Measurements from ENCODE around the gene USP11.
"Not testable (repeated sequence)": the region's sequence is repeated elsewhere in the genome, so short reads cannot be mapped to it uniquely, and the experiment has no call there.

USP11 gene

DNA sequence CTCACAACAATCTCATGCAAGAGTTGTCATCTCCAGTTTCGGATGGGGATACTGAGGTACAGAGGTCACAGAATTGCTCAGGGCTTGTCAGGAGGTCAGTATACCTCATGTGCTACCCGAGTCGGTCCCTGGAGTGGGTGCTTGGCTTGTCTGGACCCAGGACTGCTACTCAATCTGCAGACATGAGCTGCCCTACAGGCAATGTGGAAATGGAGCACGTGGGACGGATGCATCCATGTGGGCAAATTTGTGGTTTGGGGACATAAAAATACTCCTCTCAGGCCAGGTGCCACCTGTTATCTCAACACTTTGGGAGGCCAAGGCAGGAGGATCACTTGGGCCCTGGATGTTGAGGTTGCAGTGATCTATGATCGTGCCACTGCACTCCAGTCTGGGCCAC lies 15.8 kb downstream of the USP11 start:
- no peak for DNase-seq

DNA sequence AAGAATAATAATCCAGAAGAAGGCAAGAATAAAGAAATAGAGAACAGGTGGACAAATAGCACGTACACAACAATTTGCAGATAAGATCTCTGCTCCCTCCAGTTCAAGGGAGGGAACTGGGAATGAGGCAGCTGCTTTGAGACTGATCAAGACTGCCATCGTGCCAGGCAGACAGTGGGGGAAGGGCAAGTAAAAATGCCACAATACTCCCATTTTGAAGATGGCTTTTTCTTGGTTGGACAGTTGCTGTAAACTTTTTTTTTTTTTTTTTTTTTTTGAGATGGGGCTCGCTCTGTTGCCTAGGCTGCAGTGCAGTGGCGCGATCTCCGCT lies 17.2 kb downstream of the USP11 start:
- DNase-seq: no peak

DNA sequence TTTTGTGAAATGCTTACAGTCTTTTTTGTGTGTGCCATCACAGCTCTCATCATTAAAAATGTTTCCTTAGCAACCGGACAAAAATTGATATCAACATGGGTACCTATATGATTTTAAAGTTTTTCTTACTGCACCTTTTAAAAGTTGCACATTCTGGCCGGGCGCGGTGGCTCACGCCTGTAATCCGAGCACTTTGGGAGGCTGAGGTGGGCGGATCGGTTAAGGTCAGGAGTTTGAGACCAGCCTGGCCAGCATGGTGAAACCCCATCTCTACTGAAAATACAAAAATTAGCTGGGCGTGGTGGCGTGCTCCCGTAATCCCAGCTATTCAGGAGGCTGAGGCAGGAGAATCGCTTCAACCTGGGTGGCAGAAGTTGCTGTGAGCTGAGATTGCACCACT lies 24.8 kb downstream of the USP11 start:
- DNase-seq: not testable (repeated sequence)

DNA sequence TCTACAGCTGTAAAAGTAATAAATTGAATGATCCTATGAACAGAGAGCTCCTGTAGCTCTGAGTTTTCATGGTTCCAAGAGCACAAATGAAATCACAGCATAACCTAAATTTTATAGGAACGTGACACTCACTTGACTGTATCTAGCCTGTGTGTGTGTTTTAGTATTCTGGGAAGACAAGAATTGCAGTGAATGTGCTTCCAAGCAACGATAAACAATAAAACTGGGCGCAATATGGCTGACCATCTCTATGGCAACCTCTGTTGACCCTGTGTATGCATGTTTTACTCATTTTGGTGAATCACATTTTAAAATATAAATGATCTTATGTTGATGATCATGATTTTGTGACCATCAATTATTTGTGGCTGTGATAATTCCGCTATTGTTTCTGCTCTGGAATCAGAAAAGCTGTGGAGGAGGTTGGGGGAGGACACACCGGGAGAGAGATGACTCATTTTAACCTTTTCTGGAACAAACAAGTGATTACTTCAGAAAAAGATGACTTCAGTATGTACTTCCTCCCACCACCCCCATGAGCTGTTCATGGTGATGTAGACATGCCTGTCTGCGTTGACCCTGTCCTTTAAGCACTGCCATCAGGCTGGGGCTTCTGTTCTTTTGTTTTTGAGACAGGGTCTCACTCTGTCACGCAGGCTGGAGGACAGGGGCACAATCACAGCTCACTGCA lies 31.8 kb downstream of the USP11 start:
- DNase-seq: no peak

DNA sequence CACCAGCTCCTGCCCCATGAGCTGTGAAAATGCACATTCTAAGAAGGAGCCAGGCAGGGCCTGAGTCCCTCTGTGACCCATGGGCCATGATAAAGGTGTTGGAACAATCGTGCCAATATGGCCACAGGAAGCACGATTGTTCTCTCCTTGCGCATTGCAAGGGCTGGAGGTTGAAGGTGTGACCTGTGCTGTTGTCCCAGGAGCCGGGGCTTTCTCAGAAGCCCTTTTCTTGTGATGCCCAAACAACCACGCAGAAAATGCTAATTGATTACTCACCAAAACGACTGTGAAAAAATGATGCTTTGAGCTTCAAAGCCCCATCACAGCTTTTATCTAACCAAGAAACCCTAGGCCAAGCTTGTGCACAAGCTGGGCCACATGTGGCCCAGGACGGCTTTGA lies 33.8 kb downstream of the USP11 start:
- DNase-seq: no peak

DNA sequence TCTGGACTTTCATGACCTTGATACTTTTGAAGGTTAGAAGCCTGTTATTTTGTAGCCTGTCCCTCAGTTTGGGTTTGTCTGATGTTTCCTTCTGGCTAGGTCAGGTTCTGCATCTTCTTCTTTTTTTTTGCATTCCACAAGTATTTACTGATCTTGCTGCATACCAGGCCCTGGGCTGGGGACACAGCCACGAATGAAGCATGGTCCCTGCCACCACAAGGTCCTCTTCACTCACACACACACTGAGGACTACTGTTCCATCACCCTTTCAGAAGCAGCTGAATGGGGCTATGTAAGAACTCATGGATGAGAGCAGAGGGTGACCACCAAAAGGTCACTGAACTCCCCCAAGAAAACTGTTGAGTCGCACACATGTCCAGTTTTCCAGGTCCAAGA lies 39.2 kb downstream of the USP11 start:
- no peak for DNase-seq

DNA sequence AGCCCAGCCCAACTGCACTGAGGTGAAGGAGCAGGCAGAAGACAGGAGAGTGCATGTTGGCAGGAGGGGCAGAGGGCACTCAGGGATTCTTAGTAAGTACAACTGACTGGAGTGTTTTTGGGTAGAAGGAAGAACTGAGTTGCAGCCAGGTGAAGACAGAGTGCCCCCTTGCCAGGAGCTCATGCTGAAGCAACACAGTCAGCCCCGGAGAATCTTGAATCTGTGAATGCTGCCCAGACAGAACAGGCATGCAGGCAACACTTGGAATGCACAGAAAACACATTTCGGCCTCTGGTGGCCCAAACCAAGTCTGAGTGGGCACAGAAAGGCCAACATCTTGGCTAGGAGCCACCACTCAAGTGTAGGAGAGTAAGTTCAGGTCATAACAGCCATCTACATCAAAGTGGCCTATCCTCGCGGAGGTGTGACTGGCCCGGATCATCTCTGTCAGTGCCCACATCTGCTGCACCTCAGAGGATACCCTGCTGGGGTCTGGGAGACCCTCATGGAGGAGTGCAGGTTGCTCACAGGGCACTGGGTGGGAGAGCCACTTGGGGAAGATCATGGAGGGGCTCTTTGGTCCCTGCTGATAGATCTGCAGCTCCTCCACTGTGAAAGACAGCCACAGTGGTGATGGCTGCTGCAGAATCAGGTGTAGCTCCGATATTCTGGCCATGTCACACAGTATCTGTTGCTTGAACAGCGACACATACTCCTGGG lies 40.4 kb downstream of the USP11 start:
- DNase-seq: no peak

DNA sequence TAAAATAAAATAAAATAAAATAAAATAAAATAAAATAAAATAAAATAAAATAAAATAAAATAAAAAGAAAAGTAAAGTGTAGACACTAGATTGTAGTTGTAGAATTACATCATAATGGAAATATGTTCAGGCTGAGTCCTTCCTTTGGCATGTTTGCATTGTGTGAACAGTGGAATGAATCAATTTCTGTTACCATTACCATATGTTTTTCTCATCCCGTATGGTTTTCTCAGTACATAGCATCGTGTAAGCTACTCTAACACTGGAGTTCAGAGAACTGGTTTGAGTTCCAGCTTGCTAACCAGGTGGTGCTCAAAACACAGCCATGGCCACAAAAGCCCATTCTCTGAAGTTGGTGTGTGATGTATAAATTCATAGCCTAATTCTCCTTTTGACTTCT lies 45.9 kb downstream of the USP11 start:
- no peak for DNase-seq

DNA sequence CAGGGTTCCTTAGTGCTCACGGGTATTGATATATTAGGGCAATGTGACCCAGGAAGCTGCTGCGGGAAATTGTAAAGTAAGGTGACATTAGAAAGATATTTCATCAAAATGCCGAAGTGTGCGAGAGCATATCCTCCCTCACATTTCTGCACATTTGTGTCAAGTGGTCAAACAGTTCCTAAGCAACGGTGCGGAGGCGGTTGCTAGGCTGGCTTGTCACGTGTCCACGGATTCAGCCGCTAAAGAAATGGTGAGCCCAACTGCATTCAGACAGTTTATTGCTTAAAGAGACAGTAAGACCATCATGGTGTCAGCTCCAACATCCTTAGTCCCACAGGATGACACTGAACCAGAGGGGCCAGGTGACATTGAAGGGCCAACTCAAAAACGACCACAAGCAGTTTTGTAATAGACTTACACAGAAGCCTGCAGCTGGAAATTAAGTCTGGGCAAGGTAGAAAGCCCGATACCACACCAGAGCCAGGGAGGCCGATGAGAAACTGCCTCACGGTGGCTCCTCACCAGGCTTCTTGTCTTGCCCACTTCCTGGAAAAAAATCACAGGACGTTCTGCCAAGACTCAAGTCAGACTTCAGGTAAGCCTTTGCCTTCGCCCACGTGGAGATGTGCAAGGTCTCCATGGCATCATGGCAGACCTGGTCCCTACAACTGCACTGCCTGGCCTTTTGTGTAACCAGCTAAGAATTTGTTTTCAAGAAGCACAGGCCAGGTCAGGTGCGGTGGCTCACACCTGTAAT lies 50.4 kb downstream of the USP11 start:
- no peak for DNase-seq

DNA sequence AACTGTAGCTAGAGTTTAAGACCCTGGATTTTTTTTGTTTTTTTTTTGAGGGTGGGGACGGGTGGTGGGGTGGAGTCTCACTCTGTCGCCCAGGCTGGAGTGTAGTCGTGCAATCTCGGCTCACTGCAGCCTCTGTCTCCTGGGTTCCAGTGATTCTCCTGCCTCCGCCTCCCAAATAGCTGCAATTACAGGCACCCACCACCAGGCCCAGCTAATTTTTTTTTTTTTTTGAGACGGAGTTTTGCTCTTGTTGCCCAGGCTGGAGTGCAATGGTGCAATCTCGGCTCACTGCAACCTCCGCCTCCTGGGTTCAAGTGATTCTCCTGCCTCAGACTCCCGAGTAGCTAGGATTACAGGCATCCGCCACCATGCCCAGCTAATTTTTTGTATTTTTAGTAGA lies 51.8 kb downstream of the USP11 start:
- not testable (repeated sequence) for DNase-seq

DNA sequence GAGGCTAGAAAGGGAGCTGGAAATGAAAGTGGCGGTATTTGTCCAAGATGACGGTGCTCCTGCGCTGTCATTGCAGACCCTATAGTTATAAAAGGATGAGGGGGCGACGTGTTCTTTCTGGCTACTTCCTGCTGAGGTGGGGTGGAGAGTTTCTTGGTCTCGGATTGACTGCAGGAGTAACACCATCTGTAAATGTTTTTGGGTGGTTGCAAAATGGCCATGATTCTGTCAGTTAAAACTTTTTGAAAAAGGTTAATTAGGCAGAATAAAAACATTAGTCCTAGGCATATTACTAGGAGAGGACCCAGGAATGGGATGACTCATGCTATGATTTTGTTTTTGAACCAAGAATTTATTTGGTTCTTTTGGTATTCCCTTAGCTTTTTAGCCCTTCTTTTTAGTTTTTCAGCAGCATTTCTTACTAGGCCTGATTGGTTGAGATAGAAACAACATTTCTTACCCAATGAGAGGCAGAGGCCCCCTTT lies 53.1 kb downstream of the USP11 start:
- no peak for DNase-seq

DNA sequence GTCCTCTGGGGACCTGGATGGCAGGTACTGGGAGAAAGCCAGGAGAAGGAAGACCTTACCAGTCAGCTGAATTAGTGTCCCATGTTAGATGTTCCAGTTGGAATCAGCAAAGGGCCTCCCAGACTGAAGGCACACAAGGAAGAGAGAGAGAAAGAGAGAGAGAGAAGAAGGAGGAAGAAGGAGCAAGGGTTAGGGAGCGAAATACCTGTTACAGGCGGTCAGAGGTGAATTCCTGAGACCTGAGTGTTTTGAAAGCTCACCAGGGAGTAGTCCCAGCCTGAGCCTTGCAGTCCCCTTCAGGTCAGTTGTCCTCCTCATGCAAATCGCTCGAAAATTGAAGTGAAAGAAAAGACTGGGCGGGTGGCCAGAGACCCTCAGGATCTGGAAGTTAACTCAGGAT lies 60.3 kb downstream of the USP11 start:
- DNase-seq: no peak

DNA sequence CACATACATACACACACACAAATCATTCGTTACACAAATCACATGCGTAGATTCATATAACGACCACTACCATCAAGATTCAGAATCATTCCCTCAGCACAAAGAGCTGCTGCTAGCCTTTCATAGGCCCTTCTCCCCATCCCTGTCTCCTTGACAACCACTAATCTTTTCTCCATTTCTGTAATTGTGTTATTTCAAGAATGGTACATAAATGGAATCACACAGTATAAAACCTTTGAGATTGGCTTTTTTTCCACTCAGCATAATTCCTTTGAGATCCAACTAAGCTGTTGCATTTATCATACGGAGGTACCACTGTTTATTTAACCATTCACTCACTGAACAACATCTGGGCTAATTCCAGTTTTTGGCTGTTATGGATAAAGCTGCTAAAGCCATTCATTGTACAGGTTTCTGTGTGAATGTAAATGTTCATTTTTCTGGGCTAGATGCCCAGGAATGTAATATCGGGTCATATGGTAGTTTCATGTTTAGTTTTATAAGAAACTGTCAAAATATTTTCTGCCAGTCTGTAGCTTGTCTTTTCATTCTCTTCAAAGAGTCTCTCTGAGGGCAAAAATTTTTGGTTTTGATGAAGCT lies 64.1 kb downstream of the USP11 start:
- DNase-seq: no peak

DNA sequence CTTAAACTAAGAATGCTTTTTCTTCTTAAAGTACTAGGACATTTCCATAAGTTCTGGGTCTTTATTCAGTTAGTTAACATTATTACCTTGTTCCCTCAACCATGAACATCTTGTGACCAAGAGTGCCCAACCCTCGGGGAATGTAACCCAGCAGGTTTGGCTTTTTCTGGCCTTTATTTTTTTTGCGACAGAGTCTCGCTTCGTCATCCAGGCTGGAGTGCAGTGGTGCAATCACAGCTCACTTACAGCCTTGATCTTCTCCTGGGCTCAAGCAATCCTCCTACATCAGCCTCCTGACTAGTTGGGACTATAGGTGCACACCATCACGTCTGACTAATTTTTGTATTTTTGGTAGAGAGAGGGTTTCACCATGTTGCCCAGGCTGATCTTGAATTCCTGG lies 65.1 kb downstream of the USP11 start:
- no peak for DNase-seq

Measured in T1000 (cell line).